K562 (cell line): ENCODE results near the gene ZPBP. TPM values are rescaled to one million over a fixed set of nuclear protein-coding genes. Genes with fewer than 3 reads are reported as not detected.

Source experiments
- ATAC-seq: fragments of 200-7000 bp; cut with Tn5 transposase; 3 replicates; pipeline ENCODE4 v1.9.1; 2020; ENCODE audit warnings: moderate library complexity
- BruUV-seq: library from RNA; stranded (reverse); fragments of 400-500 nt; replicated peaks from 2 replicates; lab custom pipeline; 2021; lab: Mats Ljungman, UMichigan
- CTCF ChIA-PET: fragments of 300-600 bp; formaldehyde crosslinking; extraction: SDS; loops from one replicate; lab custom pipeline; 2021; ENCODE audit warnings: low intra/inter-chr PET ratio; lab: Yijun Ruan, JAX
- POLR2A ChIA-PET: fragments of 300-600, 350-650 bp; sonication (Branson Sonifier 250); formaldehyde crosslinking; extraction: SDS; loops from one replicate; lab custom pipeline; 2021; ENCODE audit warnings: antibody characterized with exemption, inconsistent platforms; lab: Yijun Ruan, JAX
- DNase-seq, 4 experiments: peaks; one replicate each; pipeline versions ENCODE4 v3.0.0 to v3.0.0-alpha.2; 2011 to 2018; ENCODE audit warnings: low spot score in 3 of 4, mixed read lengths in 3 of 4; ENCODE audit errors: extremely low read depth in 1 of 4
- FAIRE-seq: peaks from 2 replicates; lab custom pipeline; 2011; peaks lifted over from hg19 to GRCh38; lab: Jason Lieb, UNC
- H2AFZ ChIP-seq: 2 replicates; pipeline ENCODE4 v1.6.0; 2011; ENCODE audit warnings: low read depth, low read length, control low read depth, inconsistent platforms
- H3K27ac ChIP-seq: fragments of 200-600 bp; 3 replicates; pipeline ENCODE4 v1.8.0; 2011; ENCODE audit warnings: low read depth, mild to moderate bottlenecking, control low read depth, inconsistent platforms, low read length, moderate library complexity, mixed read lengths; ENCODE audit errors: extremely low read depth
- H3K27me3 ChIP-seq, 2 experiments: fragments of 300-600 bp in 1 of 2; 2 replicates in 1 of 2; 3 replicates in 1 of 2; pipeline versions ENCODE4 v1.6.0 to v1.8.0; 2011; ENCODE audit warnings: inconsistent platforms in 2 of 2, low read length in 2 of 2, mild to moderate bottlenecking in 1 of 2, mixed read lengths in 1 of 2, moderate library complexity in 1 of 2; ENCODE audit not compliant: control insufficient read depth in 2 of 2, insufficient read depth in 2 of 2
- H3K36me3 ChIP-seq: fragments of 300-600 bp; 3 replicates; pipeline ENCODE4 v1.8.0; 2011; ENCODE audit warnings: mild to moderate bottlenecking, low read length, inconsistent platforms; ENCODE audit not compliant: control insufficient read depth, insufficient read depth
- H3K4me1 ChIP-seq, 2 experiments: fragments of 200-600 bp in 1 of 2; replicated peaks in 1 of 2; 2 replicates in 1 of 2; 3 replicates in 1 of 2; pipeline versions ENCODE4 v1.5.1 to v1.8.0; 2011; ENCODE audit warnings: inconsistent platforms in 2 of 2, low read length in 2 of 2, mild to moderate bottlenecking in 1 of 2, mixed read lengths in 1 of 2, moderate library complexity in 1 of 2; ENCODE audit not compliant: control insufficient read depth in 2 of 2, insufficient read depth in 2 of 2
- H3K4me2 ChIP-seq: 2 replicates; pipeline ENCODE4 v1.6.1; 2011; ENCODE audit warnings: low read length, control low read depth, inconsistent platforms, mixed read lengths; ENCODE audit not compliant: insufficient read depth
- H3K4me3 ChIP-seq: fragments of 200-600 bp; sonication (generic), shearing (Covaris generic); 2 replicates; pipeline ENCODE4 v1.5.1; 2016; ENCODE audit warnings: control low read depth, inconsistent platforms
- H3K79me2 ChIP-seq: fragments of 200-600 bp; 3 replicates; pipeline ENCODE4 v1.8.0; 2011; ENCODE audit warnings: low read length, inconsistent platforms; ENCODE audit not compliant: control insufficient read depth, insufficient read depth
- H3K9ac ChIP-seq, 2 experiments: 2 replicates each; pipeline versions ENCODE4 v1.6.0 to v1.6.1; 2011; ENCODE audit warnings: low read depth in 2 of 2, low read length in 2 of 2, control low read depth in 1 of 2, inconsistent platforms in 1 of 2, mild to moderate bottlenecking in 1 of 2, mixed read lengths in 1 of 2; ENCODE audit not compliant: insufficient read depth in 1 of 2
- H3K9me1 ChIP-seq: one replicate; pipeline ENCODE4 v1.6.0; 2011; ENCODE audit warnings: inconsistent platforms, mild to moderate bottlenecking, low read length, moderate library complexity; ENCODE audit not compliant: control insufficient read depth, insufficient read depth
- H3K9me3 ChIP-seq: replicated peaks from 2 replicates; pipeline ENCODE4 v1.5.1; 2011; ENCODE audit warnings: low read depth, low read length, inconsistent platforms; ENCODE audit not compliant: control insufficient read depth, insufficient read depth
- H4K20me1 ChIP-seq: replicated peaks from 2 replicates; pipeline ENCODE4 v1.6.1; 2011; ENCODE audit warnings: low read length, inconsistent platforms, mixed read lengths; ENCODE audit not compliant: control insufficient read depth, insufficient read depth
- EP300 ChIP-seq: IDR thresholded peaks from 2 replicates; pipeline ENCODE4 v1.6.1; 2012; ENCODE audit warnings: low read length, improper control_type of control experiment
- HDGF ChIP-seq: fragments of 450-650 bp; IDR thresholded peaks from 2 replicates; pipeline ENCODE4 v1.6.1; 2016
- IRF2 ChIP-seq: sonication (generic); formaldehyde crosslinking; IDR thresholded peaks from 2 replicates; pipeline ENCODE4 v1.8.1; 2022; ENCODE audit warnings: mild to moderate bottlenecking, missing genetic modification reagents
- MYC ChIP-seq, 2 experiments: fragments of 250-450 bp in 1 of 2; sonication (Bioruptor Pico) in 1 of 2; IDR thresholded peaks; 2 replicates each; pipeline versions ENCODE4 v1.5.1 to v1.6.1; 2012 to 2021; ENCODE audit warnings: low read depth in 2 of 2, borderline replicate concordance in 1 of 2, improper control_type of control experiment in 1 of 2, low read length in 1 of 2, mild to moderate bottlenecking in 1 of 2, moderate library complexity in 1 of 2
- NFE2 ChIP-seq: IDR thresholded peaks from 2 replicates; pipeline ENCODE4 v1.6.1; 2014; ENCODE audit warnings: antibody characterized with exemption, low read depth
- NFRKB ChIP-seq: fragments of 450-650 bp; IDR thresholded peaks from 2 replicates; pipeline ENCODE4 v1.6.1; 2016; ENCODE audit warnings: low read depth
- PPARD ChIP-seq: fragments of 250-450 bp; sonication (Bioruptor Pico); IDR thresholded peaks from 2 replicates; pipeline ENCODE4 v1.8.0; 2022; ENCODE audit warnings: inconsistent platforms, mild to moderate bottlenecking, moderate library complexity
- RFX5 ChIP-seq: IDR thresholded peaks from 2 replicates; pipeline ENCODE4 v1.6.1; 2011; ENCODE audit warnings: low read depth, mild to moderate bottlenecking, improper control_type of control experiment, low read length
- SMC3 ChIP-seq: conservative IDR thresholded peaks from 2 replicates; pipeline ENCODE4 v1.6.1; 2011; ENCODE audit warnings: low read depth, low read length, improper control_type of control experiment; ENCODE audit not compliant: insufficient read depth
- TAF7 ChIP-seq: fragments of 450-650 bp; IDR thresholded peaks from 2 replicates; pipeline ENCODE4 v1.6.1; 2016; ENCODE audit warnings: missing genetic modification characterization, missing compliant biosample characterization
- TEAD4 ChIP-seq, 2 experiments: sonication (generic) in 1 of 2; formaldehyde crosslinking in 1 of 2; IDR thresholded peaks; 2 replicates each; pipeline versions ENCODE4 v1.6.1 to v1.8.0; 2012 to 2022; ENCODE audit warnings: borderline replicate concordance in 1 of 2, inconsistent platforms in 1 of 2, low read length in 1 of 2, mild to moderate bottlenecking in 1 of 2, missing genetic modification reagents in 1 of 2
- WGBS: fragments of 100-300 bp; shearing (Covaris generic); methylation state at CpG from one replicate; pipeline ENCODE4 v1.1.6; 2016; ENCODE audit warnings: low coverage, mixed read lengths; ENCODE audit not compliant: insufficient coverage; ENCODE audit errors: missing lambda C conversion rate; 5-methylcytosine and 5-hydroxymethylcytosine counted together
- in situ Hi-C: fragments of 300-500 bp; cut with MboI; formaldehyde crosslinking; loops from 4 replicates; pipeline ENCODE4 v1.15.0; 2018; ENCODE audit warnings: inconsistent platforms, mixed read lengths
- intact Hi-C: fragments of 100-400 bp; cut with micrococcal nuclease; formaldehyde crosslinking; loops from 2 replicates; pipeline ENCODE4 v1.14.2; 2022
- polyA plus RNA-seq, 8 experiments: library from polyadenylated mRNA; depleted of rRNA in 4 of 8; stranded (reverse) in 5 of 8; unstranded in 3 of 8; fragments of >200 nt; fragmentation: Nextera tagmentation in 2 of 8; fragmentation: Illumina TruSeq in 1 of 8; extraction: Ambion mirVana in 2 of 8; extraction: Trizol in 1 of 8; gene quantifications; 2 replicates each; pipeline versions ENCODE4 v1.2.1 to v1.2.3, GENCODE V29; 2011 to 2014; ENCODE audit warnings: inconsistent platforms in 1 of 8, missing spikeins in 1 of 8
- total RNA-seq, 7 experiments: library from RNA; depleted of rRNA in 6 of 7; stranded (reverse); fragments of >200 nt in 6 of 7; fragmentation: Illumina TruSeq in 2 of 7; extraction: Trizol in 2 of 7; gene quantifications; 2 replicates each; pipeline versions ENCODE4 v1.2.1 to v1.2.3, GENCODE V29; 2011 to 2021; ENCODE audit warnings: low replicate concordance in 1 of 7
- TF ChIP-seq, protein P1 (sequence below): fragments of 450-650 bp; IDR thresholded peaks from 2 replicates; pipeline ENCODE4 v1.7.1; 2018; ENCODE audit warnings: mild to moderate bottlenecking, low read depth; ENCODE audit not compliant: partially characterized antibody

The ZPBP gene
- total and polyA plus RNA-seq, 9 of the 15 experiments (the other 6 are each of a cell fraction or from before 2014, with no cell fraction given): not detected

DNA sequence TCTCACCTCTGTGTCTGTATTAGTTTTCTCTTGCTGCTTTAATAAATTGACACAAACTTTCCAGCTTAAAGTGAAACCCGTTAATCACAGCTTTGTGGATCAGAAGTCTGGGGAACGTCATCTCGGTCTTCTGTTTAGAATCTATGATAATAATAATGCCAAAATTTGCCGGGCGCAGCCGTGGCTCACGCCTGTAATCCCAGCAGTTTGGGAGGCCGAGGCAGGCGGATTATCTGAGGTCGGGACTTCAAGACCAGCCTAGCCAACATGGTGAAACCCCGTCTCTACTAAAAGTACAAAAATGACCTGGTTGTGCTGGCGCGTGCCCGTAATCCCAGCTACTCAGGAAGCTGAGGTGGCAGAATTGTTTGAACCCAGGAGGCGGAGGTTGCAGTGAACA lies 8.8 kb upstream of the ZPBP start:
- Histone ChIP-seq H3K4me2 (no peak overlapping the region), H3K9me1 (no peaks in the 10 kb centered on the region), H2AFZ (no peak overlapping the region), H3K36me3 (no peaks in the 10 kb centered on the region), H3K9me3 (no peaks in the 10 kb centered on the region), H3K27me3 (no peaks in the 10 kb centered on the region), H3K79me2 (no peaks in the 10 kb centered on the region), H3K4me3 (no peak overlapping the region), H3K4me1 (no peaks in the 10 kb centered on the region), H3K27ac (no peak overlapping the region), H3K9ac (no peak overlapping the region), H4K20me1 (no peaks in the 10 kb centered on the region)
- 17% methylated on average over 15 of the region's 15 CpGs for whole genome bisulfite sequencing
- intact Hi-C loops (no loop called here), in situ Hi-C loops (no loop called here)
- no peak for DNase-seq
- no TSS peak for BruUV-seq
- POLR2A ChIA-PET: no interaction called here
- FAIRE-seq: no peak
- ATAC-seq: no peak
- CTCF ChIA-PET: no interaction called here
- TF ChIP-seq PPARD (no peak), EP300 (no peak), SMC3 (no peak), NFE2 (no peak), TAF7 (tag) (no peak), RFX5 (no peak), HDGF (no peak), MYC (IDR thresholded peaks at IDR 0.05; ENCODE audit: low read depth, low read length) (no peak), MYC (CRISPR knock-in tag; IDR thresholded peaks at IDR 0.05; ENCODE audit: borderline replicate concordance, low read depth) (no peak), NFRKB (no peak), IRF2 (CRISPR knock-in tag) (no peak), TEAD4 (IDR thresholded peaks at IDR 0.05; ENCODE audit: low read length) (no peak), TEAD4 (CRISPR knock-in tag; IDR thresholded peaks at IDR 0.05; ENCODE audit: borderline replicate concordance) (no peak)
- TF ChIP-seq, protein P1, sequence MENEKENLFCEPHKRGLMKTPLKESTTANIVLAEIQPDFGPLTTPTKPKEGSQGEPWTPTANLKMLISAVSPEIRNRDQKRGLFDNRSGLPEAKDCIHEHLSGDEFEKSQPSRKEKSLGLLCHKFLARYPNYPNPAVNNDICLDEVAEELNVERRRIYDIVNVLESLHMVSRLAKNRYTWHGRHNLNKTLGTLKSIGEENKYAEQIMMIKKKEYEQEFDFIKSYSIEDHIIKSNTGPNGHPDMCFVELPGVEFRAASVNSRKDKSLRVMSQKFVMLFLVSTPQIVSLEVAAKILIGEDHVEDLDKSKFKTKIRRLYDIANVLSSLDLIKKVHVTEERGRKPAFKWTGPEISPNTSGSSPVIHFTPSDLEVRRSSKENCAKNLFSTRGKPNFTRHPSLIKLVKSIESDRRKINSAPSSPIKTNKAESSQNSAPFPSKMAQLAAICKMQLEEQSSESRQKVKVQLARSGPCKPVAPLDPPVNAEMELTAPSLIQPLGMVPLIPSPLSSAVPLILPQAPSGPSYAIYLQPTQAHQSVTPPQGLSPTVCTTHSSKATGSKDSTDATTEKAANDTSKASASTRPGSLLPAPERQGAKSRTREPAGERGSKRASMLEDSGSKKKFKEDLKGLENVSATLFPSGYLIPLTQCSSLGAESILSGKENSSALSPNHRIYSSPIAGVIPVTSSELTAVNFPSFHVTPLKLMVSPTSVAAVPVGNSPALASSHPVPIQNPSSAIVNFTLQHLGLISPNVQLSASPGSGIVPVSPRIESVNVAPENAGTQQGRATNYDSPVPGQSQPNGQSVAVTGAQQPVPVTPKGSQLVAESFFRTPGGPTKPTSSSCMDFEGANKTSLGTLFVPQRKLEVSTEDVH: no peak
